HCT116 (cell line): ENCODE data around the gene MCC.

Experiments
- ATF3 ChIP-seq: IDR thresholded peaks from 2 replicates; pipeline ENCODE4 v1.6.1; 2012
- CEBPB ChIP-seq: IDR thresholded peaks from 2 replicates; pipeline ENCODE4 v1.6.1; 2012; ENCODE audit warnings: low read depth
- CTCF ChIP-seq, 3 experiments: fragments of 200-600 bp in 1 of 3; sonication (generic) in 1 of 3; IDR thresholded peaks in 2 of 3; conservative IDR thresholded peaks in 1 of 3; 2 replicates each; pipeline ENCODE4 v1.5.1; 2012 to 2017; ENCODE audit warnings: low read depth in 2 of 3, low read length in 2 of 3, antibody characterized with exemption in 1 of 3, borderline replicate concordance in 1 of 3, control low read depth in 1 of 3, mild to moderate bottlenecking in 1 of 3, mixed read lengths in 1 of 3, mixed run types in 1 of 3, moderate library complexity in 1 of 3; ENCODE audit not compliant: insufficient read depth in 1 of 3
- EGR1 ChIP-seq: IDR thresholded peaks from 2 replicates; pipeline ENCODE4 v1.6.1; 2012; ENCODE audit warnings: low read depth
- ELF1 ChIP-seq: IDR thresholded peaks from 2 replicates; pipeline ENCODE4 v1.6.1; 2012; ENCODE audit warnings: low read depth, borderline replicate concordance
- EZH2phosphoT487 ChIP-seq: fragments of 200-600 bp; IDR thresholded peaks from 2 replicates; pipeline ENCODE4 v1.6.1; 2018; ENCODE audit warnings: antibody characterized with exemption, borderline replicate concordance
- JUND ChIP-seq: IDR thresholded peaks from 2 replicates; pipeline ENCODE4 v1.6.1; 2012
- POLR2A ChIP-seq: IDR thresholded peaks from 2 replicates; pipeline ENCODE4 v1.7.0; 2011; ENCODE audit warnings: borderline replicate concordance; ENCODE audit not compliant: insufficient read depth, insufficient read length; ENCODE audit errors: extremely low read depth
- REST ChIP-seq: IDR thresholded peaks from 2 replicates; pipeline ENCODE4 v1.6.1; 2012; ENCODE audit warnings: low read depth
- SIN3A ChIP-seq: IDR thresholded peaks from 2 replicates; pipeline ENCODE4 v1.6.1; 2012; ENCODE audit warnings: low read depth
- ZNF274 ChIP-seq: fragments of 200-500 bp; sonication (Bioruptor generic); IDR thresholded peaks from 2 replicates; pipeline ENCODE4 v1.6.1; 2014; ENCODE audit warnings: mild to moderate bottlenecking, low read depth, low read length, inconsistent platforms

GRCh38 chr5:113031104-113031503 lies 457.1 kb downstream of the MCC start:
- TF ChIP-seq CTCF (IDR thresholded peaks at IDR 0.05 in 2 of 3, conservative IDR thresholded peaks at IDR 0.05 in 1 of 3; ENCODE audit: borderline replicate concordance in 1 of 3, insufficient read depth in 1 of 3, low read depth in 2 of 3, low read length in 2 of 3) (no peak), EGR1 (no peak), POLR2A (no peak), REST (no peak), EZH2phosphoT487 (no peak), CEBPB (no peak), JUND (no peak), SIN3A (no peak), ZNF274 (no peak), ELF1 (no peak), ATF3 (no peak)
